Keratinocyte (primary cell): ENCODE data around the gene TRAK2. TPM values are rescaled to one million over a fixed set of nuclear protein-coding genes. Genes with fewer than 3 reads are reported as not detected.

ENCODE experiments used
- DNase-seq: peaks from one replicate; pipeline ENCODE4 v3.0.0-alpha.2; 2011; ENCODE audit warnings: low read depth, missing footprints, low spot score
- FAIRE-seq: peaks from 2 replicates; lab custom pipeline; 2011; peaks lifted over from hg19 to GRCh38; lab: Jason Lieb, UNC
- H2AFZ ChIP-seq: 2 replicates; pipeline ENCODE4 v1.6.0; 2012; ENCODE audit warnings: low read length, control low read depth, inconsistent platforms; ENCODE audit not compliant: control insufficient read depth
- H3K27ac ChIP-seq: 2 replicates; pipeline ENCODE4 v1.5.1; 2011; ENCODE audit warnings: low read length; ENCODE audit not compliant: control insufficient read depth, insufficient read depth
- H3K27me3 ChIP-seq: 3 replicates; pipeline ENCODE4 v1.6.0; 2011; ENCODE audit warnings: low read length; ENCODE audit not compliant: control insufficient read depth, insufficient read depth; ENCODE audit errors: extremely low read depth
- H3K36me3 ChIP-seq, 2 experiments: 2 replicates in 1 of 2; 3 replicates in 1 of 2; pipeline ENCODE4 v1.5.1; 2011; ENCODE audit warnings: low read length in 2 of 2, mild to moderate bottlenecking in 1 of 2; ENCODE audit not compliant: control insufficient read depth in 2 of 2, insufficient read depth in 2 of 2; ENCODE audit errors: extremely low read depth in 1 of 2
- H3K4me1 ChIP-seq: 3 replicates; pipeline ENCODE4 v1.5.1; 2011; ENCODE audit warnings: low read length; ENCODE audit not compliant: control insufficient read depth, insufficient read depth; ENCODE audit errors: extremely low read depth
- H3K4me2 ChIP-seq: 3 replicates; pipeline ENCODE4 v1.6.0; 2011; ENCODE audit warnings: low read depth, low read length; ENCODE audit not compliant: control insufficient read depth, insufficient read depth; ENCODE audit errors: extremely low read depth
- H3K4me3 ChIP-seq, 3 experiments: fragments of 200-600 bp in 1 of 3; sonication (generic) in 1 of 3; 2 replicates in 2 of 3; 3 replicates in 1 of 3; pipeline ENCODE4 v1.5.1; 2011 to 2016; ENCODE audit warnings: low read length in 3 of 3, mild to moderate bottlenecking in 3 of 3, control low read depth in 2 of 3, inconsistent platforms in 1 of 3, low read depth in 1 of 3, mixed read lengths in 1 of 3, mixed run types in 1 of 3, moderate library complexity in 1 of 3; ENCODE audit not compliant: control insufficient read depth in 2 of 3, insufficient read depth in 2 of 3; ENCODE audit errors: extremely low read depth in 1 of 3
- H3K79me2 ChIP-seq: 2 replicates; pipeline ENCODE4 v1.6.0; 2012; ENCODE audit warnings: low read length; ENCODE audit not compliant: control insufficient read depth, insufficient read depth
- H3K9ac ChIP-seq: 3 replicates; pipeline ENCODE4 v1.6.0; 2011; ENCODE audit warnings: low read length; ENCODE audit not compliant: control insufficient read depth, insufficient read depth; ENCODE audit errors: extremely low read depth
- H3K9me1 ChIP-seq: 3 replicates; pipeline ENCODE4 v1.6.0; 2011; ENCODE audit warnings: low read length; ENCODE audit not compliant: control insufficient read depth, insufficient read depth; ENCODE audit errors: extremely low read depth
- H3K9me3 ChIP-seq: 2 replicates; pipeline ENCODE4 v1.5.1; 2012; ENCODE audit warnings: low read depth, low read length; ENCODE audit not compliant: control insufficient read depth
- H4K20me1 ChIP-seq: 3 replicates; pipeline ENCODE4 v1.6.0; 2011; ENCODE audit warnings: low read length; ENCODE audit not compliant: control insufficient read depth, insufficient read depth; ENCODE audit errors: extremely low read depth
- EZH2 ChIP-seq: IDR thresholded peaks from one replicate; pipeline ENCODE4 v1.6.1; 2012; ENCODE audit warnings: inconsistent platforms, mild to moderate bottlenecking, low read length, moderate library complexity
- dilution Hi-C: fragments of 300-500 bp; cut with MboI; formaldehyde crosslinking; loops from one replicate; pipeline ENCODE4 v1.7.0; 2020; ENCODE audit warnings: low sequenced_read_pairs; ENCODE audit not compliant: extremely low pct_ligation_motif_present
- polyA plus RNA-seq, 5 experiments: library from polyadenylated mRNA; depleted of rRNA in 3 of 5; stranded (reverse) in 3 of 5; stranded (forward) in 1 of 5; unstranded in 1 of 5; fragments of >200 nt; gene quantifications; 1 replicate in 1 of 5; 2 replicates in 3 of 5; 3 replicates in 1 of 5; pipeline versions ENCODE4 v1.2.1 to v1.2.3, GENCODE V29; 2011 to 2012; ENCODE audit warnings: missing spikeins in 2 of 5, low read depth in 1 of 5, low replicate concordance in 1 of 5
- TF ChIP-seq, protein P1 (sequence below), 3 experiments: IDR thresholded peaks in 1 of 3; conservative IDR thresholded peaks in 1 of 3; optimal IDR thresholded peaks in 1 of 3; 2 replicates in 2 of 3; 3 replicates in 1 of 3; pipeline versions ENCODE3 to v1.5.1; 2011; ENCODE audit warnings: low read length in 3 of 3, mild to moderate bottlenecking in 3 of 3, moderate library complexity in 2 of 3, control low read depth in 1 of 3, inconsistent platforms in 1 of 3; ENCODE audit not compliant: insufficient read depth in 2 of 3; ENCODE audit errors: extremely low read depth in 1 of 3

TRAK2 gene
- polyA plus RNA-seq, 1 donor (not counting 4 experiments of a cell fraction or from before 2014, with no cell fraction given), result 12.9 TPM

GRCh38 chr2:201467666-201468065 is 16.4 kb upstream of the TRAK2 start:
- no peak for FAIRE-seq
- dilution Hi-C loops, result no loop called here
- no peak for DNase-seq
- Histone ChIP-seq H3K79me2 (no peaks in the 10 kb centered on the region), H4K20me1 (no peaks in the 10 kb centered on the region), H3K36me3 (peaks cover 6 to 8% of the 10 kb centered on the region in 2 experiments), H3K4me1 (peaks cover 15% of the 10 kb centered on the region), H3K9me1 (no peaks in the 10 kb centered on the region), H3K9ac (no peak overlapping the region), H3K4me2 (no peak overlapping the region), H3K4me3 (no peak overlapping the region), H3K9me3 (no peaks in the 10 kb centered on the region), H3K27me3 (no peaks in the 10 kb centered on the region), H2AFZ (no peak overlapping the region), H3K27ac (no peak overlapping the region)
- TF ChIP-seq, protein P1, sequence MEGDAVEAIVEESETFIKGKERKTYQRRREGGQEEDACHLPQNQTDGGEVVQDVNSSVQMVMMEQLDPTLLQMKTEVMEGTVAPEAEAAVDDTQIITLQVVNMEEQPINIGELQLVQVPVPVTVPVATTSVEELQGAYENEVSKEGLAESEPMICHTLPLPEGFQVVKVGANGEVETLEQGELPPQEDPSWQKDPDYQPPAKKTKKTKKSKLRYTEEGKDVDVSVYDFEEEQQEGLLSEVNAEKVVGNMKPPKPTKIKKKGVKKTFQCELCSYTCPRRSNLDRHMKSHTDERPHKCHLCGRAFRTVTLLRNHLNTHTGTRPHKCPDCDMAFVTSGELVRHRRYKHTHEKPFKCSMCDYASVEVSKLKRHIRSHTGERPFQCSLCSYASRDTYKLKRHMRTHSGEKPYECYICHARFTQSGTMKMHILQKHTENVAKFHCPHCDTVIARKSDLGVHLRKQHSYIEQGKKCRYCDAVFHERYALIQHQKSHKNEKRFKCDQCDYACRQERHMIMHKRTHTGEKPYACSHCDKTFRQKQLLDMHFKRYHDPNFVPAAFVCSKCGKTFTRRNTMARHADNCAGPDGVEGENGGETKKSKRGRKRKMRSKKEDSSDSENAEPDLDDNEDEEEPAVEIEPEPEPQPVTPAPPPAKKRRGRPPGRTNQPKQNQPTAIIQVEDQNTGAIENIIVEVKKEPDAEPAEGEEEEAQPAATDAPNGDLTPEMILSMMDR (optimal IDR thresholded peaks at IDR 0.05 in 1 of 3, IDR thresholded peaks at IDR 0.05 in 1 of 3, conservative IDR thresholded peaks at IDR 0.05 in 1 of 3; ENCODE audit: extremely low read depth in 1 of 3, insufficient read depth in 2 of 3, low read length in 3 of 3), result no peak
- TF ChIP-seq EZH2, result no peak

- no peak overlapping the region for H3K9ac ChIP-seq
- H3K4me3 ChIP-seq, result no peak overlapping the region
- no peaks in the 10 kb centered on the region for H3K9me3 ChIP-seq
- no peaks in the 10 kb centered on the region for H3K27me3 ChIP-seq
- H3K4me1 ChIP-seq, result peaks cover 5% of the 10 kb centered on the region
- TF ChIP-seq EZH2, result no peak
- TF ChIP-seq, protein P1 (optimal IDR thresholded peaks at IDR 0.05 in 1 of 3, IDR thresholded peaks at IDR 0.05 in 1 of 3, conservative IDR thresholded peaks at IDR 0.05 in 1 of 3; ENCODE audit: extremely low read depth in 1 of 3, insufficient read depth in 2 of 3, low read length in 3 of 3), result no peak
- H2AFZ ChIP-seq, result no peak overlapping the region
- H3K9me1 ChIP-seq, result no peaks in the 10 kb centered on the region
- no peak overlapping the region for H3K4me2 ChIP-seq
- H3K79me2 ChIP-seq, result no peaks in the 10 kb centered on the region
- dilution Hi-C loops, result no loop called here
- peaks cover 6 to 10% of the 10 kb centered on the region in 2 experiments for H3K36me3 ChIP-seq
- no peak overlapping the region for H3K27ac ChIP-seq
- FAIRE-seq, result peak; percentile 57
- no peaks in the 10 kb centered on the region for H4K20me1 ChIP-seq
- DNase-seq, result no peak
These were observed 14.9 kb upstream of the TRAK2 start for GRCh38 chr2:201466050-201466675.
